Thoracic aorta (tissue), 2 donors: ENCODE data around the gene MYO1E. TPM values are rescaled to one million over a fixed set of nuclear protein-coding genes. Genes with fewer than 3 reads are reported as not detected.

ENCODE experiments used
- ATAC-seq: fragments of 150-250 bp; one replicate; pipeline ENCODE4 v1.8.0; 2017; ENCODE audit warnings: low read depth; ENCODE audit not compliant: insufficient number of reproducible peaks, low FRiP score
- DNase-seq: peaks from one replicate; pipeline ENCODE4 v3.0.0-alpha.2; 2020; ENCODE audit warnings: low spot score
- H3K27ac ChIP-seq, 2 donors: fragments of 200-600 bp; sonication (generic); 1 replicate in 1 of 2; 2 replicates in 1 of 2; pipeline ENCODE4 v1.5.1; 2016; ENCODE audit warnings: mild to moderate bottlenecking in 2 of 2, moderate library complexity in 2 of 2
- H3K27me3 ChIP-seq: fragments of 200-600 bp; sonication (generic); replicated peaks from 2 replicates; pipeline ENCODE4 v1.6.0; 2016; ENCODE audit warnings: mild to moderate bottlenecking; ENCODE audit not compliant: insufficient read depth
- H3K36me3 ChIP-seq: fragments of 200-600 bp; sonication (generic); one replicate; pipeline ENCODE4 v1.5.1; 2016
- H3K4me1 ChIP-seq, 2 donors: fragments of 200-600 bp; sonication (generic); 1 replicate in 1 of 2; 2 replicates in 1 of 2; pipeline versions ENCODE4 v1.5.1 to v1.6.0; 2016; ENCODE audit warnings: low read depth in 2 of 2, mild to moderate bottlenecking in 1 of 2; ENCODE audit not compliant: control insufficient read depth in 1 of 2
- H3K4me3 ChIP-seq: fragments of 200-600 bp; sonication (generic); 2 replicates; pipeline ENCODE4 v1.5.1; 2016; ENCODE audit warnings: mild to moderate bottlenecking
- H3K9me3 ChIP-seq: fragments of 200-600 bp; sonication (generic); 2 replicates; pipeline ENCODE4 v1.5.1; 2016
- CTCF ChIP-seq: fragments of 200-600 bp; sonication (generic); IDR thresholded peaks from one replicate; pipeline ENCODE4 v1.5.1; 2019; ENCODE audit warnings: antibody characterized with exemption
- total RNA-seq, 2 donors: library from RNA; depleted of rRNA; stranded (reverse); fragments of >200 nt; gene quantifications; one replicate each; pipeline versions ENCODE4 v1.1.0 to v1.2.3, GENCODE V29; 2016

The MYO1E gene
- total RNA-seq, 2 donors from 2014 or later: 56.2 to 121 TPM

- no peak for ATAC-seq
- Histone ChIP-seq H3K36me3 (peaks cover 4% of the 10 kb centered on the region), H3K4me1 (peaks cover 0 to 9% of the 10 kb centered on the region in 2 donors), H3K9me3 (no peaks in the 10 kb centered on the region), H3K27ac (no peak overlapping the region), H3K27me3 (no peaks in the 10 kb centered on the region), H3K4me3 (no peak overlapping the region)
- no peak for DNase-seq
- no peak for TF ChIP-seq CTCF
Measured at GRCh38 chr15:59250249-59250648, 122.4 kb downstream of the MYO1E start.

GRCh38 chr15:59249816-59250215, 122.9 kb downstream of the MYO1E start:
- TF ChIP-seq CTCF: no peak
- Histone ChIP-seq H3K9me3 (no peaks in the 10 kb centered on the region), H3K4me1 (peaks cover 0 to 9% of the 10 kb centered on the region in 2 donors), H3K4me3 (no peak overlapping the region), H3K36me3 (peaks cover under 1% of the 10 kb centered on the region), H3K27me3 (no peaks in the 10 kb centered on the region), H3K27ac (no peak overlapping the region)
- ATAC-seq: no peak
- no peak for DNase-seq

GRCh38 chr15:59247364-59247763, 125.3 kb downstream of the MYO1E start:
- DNase-seq: no peak
- Histone ChIP-seq H3K9me3 (no peaks in the 10 kb centered on the region), H3K27ac (no peak overlapping the region), H3K36me3 (no peaks in the 10 kb centered on the region), H3K27me3 (no peaks in the 10 kb centered on the region), H3K4me1 (peaks cover 0 to 9% of the 10 kb centered on the region in 2 donors), H3K4me3 (no peak overlapping the region)
- ATAC-seq: peak; percentile 14
- peak; percentile 52 for TF ChIP-seq CTCF

GRCh38 chr15:59245559-59245958, 127.1 kb downstream of the MYO1E start:
- H3K36me3 ChIP-seq: no peaks in the 10 kb centered on the region
- no peaks in the 10 kb centered on the region for H3K27me3 ChIP-seq
- no peak overlapping the region for H3K27ac ChIP-seq
- H3K9me3 ChIP-seq: no peaks in the 10 kb centered on the region
- TF ChIP-seq CTCF: no peak
- no peak for DNase-seq
- no peak overlapping the region for H3K4me3 ChIP-seq
- H3K4me1 ChIP-seq: peaks cover 0 to 5% of the 10 kb centered on the region in 2 donors
- ATAC-seq: no peak

- ATAC-seq: no peak
- Histone ChIP-seq H3K36me3 (no peaks in the 10 kb centered on the region), H3K27me3 (no peaks in the 10 kb centered on the region), H3K4me1 (peaks cover 0 to 16% of the 10 kb centered on the region in 2 donors), H3K9me3 (no peaks in the 10 kb centered on the region), H3K4me3 (no peak overlapping the region), H3K27ac (no peak overlapping the region)
- TF ChIP-seq CTCF: no peak
- no peak for DNase-seq
Measured at GRCh38 chr15:59244337-59244736, 128.3 kb downstream of the MYO1E start.
